ENCODE data around the gene CECR2. TPM values are rescaled to one million over a fixed set of nuclear protein-coding genes. Genes with fewer than 3 reads are reported as not detected.

CECR2 gene
- total and polyA plus RNA-seq, 10 of the 15 experiments (the other 5 are each of a cell fraction or from before 2014, with no cell fraction given) = 0.01 to 0.08 (median 0.01) TPM; not detected in 7

Small RNA genes lying within 50 kb of the gene (small RNA-seq; reads per million reads assigned to genes)
- gene CECR9 (not detected), gene RN7SL843P (not detected)

Other genes starting within 250 kb of the CECR2 start
- gene TMEM121B, start 248.1 kb upstream of the CECR2 start, total RNA-seq (2014; rRNA removed) = 0.05 TPM in 1 of 2 replicates, not detected in the other
- 0.04 TPM in 1 of 2 replicates, not detected in the other for gene TMEM121B, start 248.1 kb upstream of the CECR2 start, total RNA-seq (2014; rRNA removed; fragmentation: Illumina TruSeq; extraction: Trizol)
- gene TMEM121B, start 248.1 kb upstream of the CECR2 start, total RNA-seq (2021) = 0.08 and 0.10 TPM in 2 replicates
- gene TMEM121B, start 248.1 kb upstream of the CECR2 start, polyA plus RNA-seq (2011; rRNA removed) = not detected in 2 replicates
- 0.06 and 0.13 TPM in 2 replicates for gene TMEM121B, start 248.1 kb upstream of the CECR2 start, polyA plus RNA-seq (2014; fragmentation: Illumina TruSeq; extraction: Trizol)
- gene TMEM121B, start 248.1 kb upstream of the CECR2 start, polyA plus RNA-seq (2014; fragmentation: Nextera tagmentation; extraction: Ambion mirVana) = under 1 TPM in 1 of 2 experiments, not detected in 1; 0.02 TPM
- gene TMEM121B, start 248.1 kb upstream of the CECR2 start, polyA plus RNA-seq (2014; rRNA removed) = 0.04 and 0.10 TPM in 2 replicates
- not detected for gene TMEM121B, start 248.1 kb upstream of the CECR2 start, polyA plus RNA-seq (2016; fragmentation: Nextera tagmentation; extraction: Ambion mirVana)
- gene HDHD5, start 210.2 kb upstream of the CECR2 start, total RNA-seq (2014; rRNA removed) = 47.8 and 54.1 TPM in 2 replicates
- 25.8 and 27.1 TPM in 2 replicates for gene HDHD5, start 210.2 kb upstream of the CECR2 start, total RNA-seq (2014; rRNA removed; fragmentation: Illumina TruSeq; extraction: Trizol)
- gene HDHD5, start 210.2 kb upstream of the CECR2 start, total RNA-seq (2021) = 46.4 and 47.0 TPM in 2 replicates
- 45.2 and 67.4 TPM in 2 replicates for gene HDHD5, start 210.2 kb upstream of the CECR2 start, polyA plus RNA-seq (2011; rRNA removed)
- 8.9 and 27.4 TPM in 2 replicates for gene HDHD5, start 210.2 kb upstream of the CECR2 start, polyA plus RNA-seq (2014; fragmentation: Illumina TruSeq; extraction: Trizol)
- 1 to 10 TPM; 1.7 to 7.7 TPM for gene HDHD5, start 210.2 kb upstream of the CECR2 start, polyA plus RNA-seq (2014; fragmentation: Nextera tagmentation; extraction: Ambion mirVana)
- 51.9 and 52.8 TPM in 2 replicates for gene HDHD5, start 210.2 kb upstream of the CECR2 start, polyA plus RNA-seq (2014; rRNA removed)
- 10 to 100 TPM; 67.3 to 68.0 TPM for gene HDHD5, start 210.2 kb upstream of the CECR2 start, polyA plus RNA-seq (2016; fragmentation: Nextera tagmentation; extraction: Ambion mirVana)
- 10.2 and 10.3 TPM in 2 replicates for gene ADA2, start 150.0 kb upstream of the CECR2 start, total RNA-seq (2014; rRNA removed)
- 7.2 and 8.1 TPM in 2 replicates for gene ADA2, start 150.0 kb upstream of the CECR2 start, total RNA-seq (2014; rRNA removed; fragmentation: Illumina TruSeq; extraction: Trizol)
- 24.5 and 24.7 TPM in 2 replicates for gene ADA2, start 150.0 kb upstream of the CECR2 start, total RNA-seq (2021)
- gene ADA2, start 150.0 kb upstream of the CECR2 start, polyA plus RNA-seq (2011; rRNA removed) = 6.2 and 10.4 TPM in 2 replicates
- 21.2 and 21.4 TPM in 2 replicates for gene ADA2, start 150.0 kb upstream of the CECR2 start, polyA plus RNA-seq (2014; fragmentation: Illumina TruSeq; extraction: Trizol)
- gene ADA2, start 150.0 kb upstream of the CECR2 start, polyA plus RNA-seq (2014; fragmentation: Nextera tagmentation; extraction: Ambion mirVana) = 1 to 10 TPM; 5.5 to 7.1 TPM
- gene ADA2, start 150.0 kb upstream of the CECR2 start, polyA plus RNA-seq (2014; rRNA removed) = 12.6 and 16.5 TPM in 2 replicates
- gene ADA2, start 150.0 kb upstream of the CECR2 start, polyA plus RNA-seq (2016; fragmentation: Nextera tagmentation; extraction: Ambion mirVana) = 1 to 10 TPM; 7.0 to 7.5 TPM
- gene SLC25A18, start 194.0 kb downstream of the CECR2 start, total RNA-seq (2014; rRNA removed) = not detected in 2 replicates
- gene SLC25A18, start 194.0 kb downstream of the CECR2 start, total RNA-seq (2014; rRNA removed; fragmentation: Illumina TruSeq; extraction: Trizol) = not detected in 2 replicates
- not detected in 2 replicates for gene SLC25A18, start 194.0 kb downstream of the CECR2 start, total RNA-seq (2021)
- not detected in 2 replicates for gene SLC25A18, start 194.0 kb downstream of the CECR2 start, polyA plus RNA-seq (2011; rRNA removed)
- not detected in 2 replicates for gene SLC25A18, start 194.0 kb downstream of the CECR2 start, polyA plus RNA-seq (2014; fragmentation: Illumina TruSeq; extraction: Trizol)
- under 1 TPM in 1 of 2 experiments, not detected in 1; 0.03 TPM for gene SLC25A18, start 194.0 kb downstream of the CECR2 start, polyA plus RNA-seq (2014; fragmentation: Nextera tagmentation; extraction: Ambion mirVana)
- not detected in 2 replicates for gene SLC25A18, start 194.0 kb downstream of the CECR2 start, polyA plus RNA-seq (2014; rRNA removed)
- gene SLC25A18, start 194.0 kb downstream of the CECR2 start, polyA plus RNA-seq (2016; fragmentation: Nextera tagmentation; extraction: Ambion mirVana) = under 1 TPM in 1 of 2 experiments, not detected in 1; 0.09 TPM